GM19035 (cell line): ENCODE results near the gene TMCC1.
"Not testable (repeated sequence)": the region's sequence is repeated elsewhere in the genome, so short reads cannot be mapped to it uniquely, and the experiment has no call there.

Experiments used
- ATAC-seq: cut with Tn5 transposase; IDR thresholded peaks from one replicate; pipeline ENCODE4 v1.9.1; 2021; ENCODE audit not compliant: unreplicated experiment

TMCC1 gene

GRCh38 chr3:129777806-129778205, 115.7 kb downstream of the TMCC1 start:
- ATAC-seq: no peak

- no peak for ATAC-seq
Observed at GRCh38 chr3:129775870-129776269, 117.6 kb downstream of the TMCC1 start.

GRCh38 chr3:129773691-129774663, 119.5 kb downstream of the TMCC1 start:
- ATAC-seq: no peak

DNA sequence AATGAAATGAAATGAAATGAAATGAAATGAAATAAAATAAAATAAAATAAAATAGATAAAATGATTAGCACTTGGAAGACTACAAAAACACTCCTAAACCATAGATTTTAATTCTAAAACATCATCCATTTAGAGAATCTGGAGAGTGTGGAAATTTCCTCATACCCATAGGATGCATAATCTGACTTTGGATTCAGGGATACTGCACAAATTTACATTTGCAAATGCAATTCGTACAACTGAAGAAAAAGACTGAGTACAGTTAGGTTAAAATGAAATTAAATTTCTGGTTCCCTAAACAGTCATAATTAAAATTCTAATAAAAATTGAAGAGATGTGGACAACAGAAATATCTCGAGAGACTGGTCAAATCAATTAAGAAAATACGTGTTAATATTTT, 122.9 kb downstream of the TMCC1 start:
- ATAC-seq: no peak

DNA sequence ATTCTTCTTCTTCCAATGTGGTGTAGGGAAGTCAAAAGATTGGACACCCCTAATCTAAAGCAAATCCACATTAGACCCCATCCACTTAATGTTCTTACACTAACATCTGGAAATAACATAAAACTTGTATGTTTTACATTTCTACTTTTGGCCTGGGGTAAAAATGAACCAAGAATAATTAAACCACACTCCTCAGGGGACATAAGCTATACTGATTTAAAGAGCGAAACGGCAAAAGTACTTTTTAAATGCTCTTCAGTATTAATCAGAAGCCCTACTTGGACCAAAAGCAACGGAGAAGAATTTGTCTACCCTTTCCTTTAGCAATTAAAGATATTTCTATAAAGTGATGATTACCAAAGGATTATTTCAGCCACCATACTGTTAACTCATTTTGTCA, 123.9 kb downstream of the TMCC1 start:
- no peak for ATAC-seq

GRCh38 chr3:129768728-129769127, 124.8 kb downstream of the TMCC1 start:
- no peak for ATAC-seq

- ATAC-seq: no peak
Observed at GRCh38 chr3:129766135-129766534, 127.4 kb downstream of the TMCC1 start.

GRCh38 chr3:129764090-129764489, 129.4 kb downstream of the TMCC1 start:
- no peak for ATAC-seq

DNA sequence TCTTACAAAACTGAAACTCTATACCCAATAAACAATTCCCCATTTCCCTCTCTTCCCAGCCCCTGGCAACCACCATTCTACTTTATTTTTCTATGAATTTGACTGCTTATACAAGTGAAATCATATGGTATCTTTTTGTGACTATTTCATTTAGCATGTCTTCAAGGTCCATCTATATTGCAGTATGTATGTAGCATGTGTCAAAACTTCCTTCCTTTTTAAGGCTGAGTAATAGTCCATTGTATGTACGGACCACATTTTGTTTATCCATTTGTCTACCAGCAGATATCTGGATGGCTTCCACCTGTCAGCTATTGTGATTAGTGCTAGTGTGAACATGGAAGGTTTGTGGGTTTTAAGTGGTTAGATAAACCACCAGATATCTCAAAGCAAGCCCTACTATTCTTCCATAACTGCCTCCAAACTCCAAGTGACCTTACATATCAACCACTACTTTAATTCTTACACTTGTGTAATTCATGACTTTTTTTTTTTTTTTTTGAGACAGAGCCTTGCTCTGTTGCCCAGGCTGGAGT, 134.7 kb downstream of the TMCC1 start:
- ATAC-seq: no peak

DNA sequence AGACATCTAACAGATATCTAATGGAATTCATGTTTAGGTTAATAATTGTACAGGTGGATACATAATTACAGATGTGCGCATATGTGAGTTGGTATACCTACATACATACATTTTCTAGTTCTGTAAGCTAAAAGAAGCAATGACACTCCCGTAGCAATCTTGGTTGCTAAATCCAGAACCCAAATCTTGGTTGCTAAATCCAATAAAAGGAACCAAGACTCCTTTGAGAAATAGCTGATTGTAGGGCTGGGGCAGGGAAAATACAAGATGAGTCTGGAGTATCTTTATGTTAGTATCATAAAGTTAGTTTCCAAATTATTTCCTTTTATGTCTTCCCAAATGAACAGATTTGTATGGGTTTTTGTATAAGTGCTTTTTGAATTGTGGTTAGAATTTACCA, 135.2 kb downstream of the TMCC1 start:
- no peak for ATAC-seq

DNA sequence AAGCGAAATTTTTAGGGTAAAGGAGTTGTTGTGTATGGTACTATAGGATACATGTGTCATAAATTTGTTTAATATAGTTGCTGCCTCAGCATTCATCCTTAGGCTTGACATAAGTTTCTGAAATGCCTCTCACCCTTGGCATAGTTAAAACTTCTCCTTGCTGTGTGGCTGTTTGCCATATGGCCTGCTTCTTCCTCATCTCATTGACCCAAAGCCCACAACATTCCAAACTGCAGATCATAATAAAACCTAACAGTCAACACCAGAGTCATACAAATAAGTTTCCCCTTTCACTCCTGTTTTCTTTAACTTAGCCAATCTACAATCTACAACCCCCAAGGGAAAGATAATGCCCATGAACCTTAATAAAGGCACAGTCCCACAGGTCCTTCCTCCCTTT, 136.6 kb downstream of the TMCC1 start:
- ATAC-seq: no peak

DNA sequence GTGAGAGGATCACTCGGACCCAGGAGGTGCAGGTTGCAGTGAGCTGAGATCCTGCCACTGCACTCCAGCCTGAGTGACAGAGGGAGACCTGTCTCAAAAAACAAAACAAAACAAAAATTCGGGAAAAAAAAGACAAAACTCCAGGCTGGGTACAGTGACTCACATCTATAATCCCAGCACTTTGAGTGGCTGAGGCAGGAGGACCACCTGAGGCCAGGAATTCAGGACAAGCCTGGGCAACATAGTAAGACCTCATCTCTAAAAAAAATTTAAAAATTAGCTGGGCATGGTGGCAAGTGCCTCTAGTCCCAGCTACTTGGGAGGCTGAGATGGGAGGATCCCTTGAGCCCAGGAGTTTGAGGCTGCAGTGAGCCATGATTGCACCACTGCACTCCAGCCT, 142.4 kb downstream of the TMCC1 start:
- not testable (repeated sequence) for ATAC-seq

- ATAC-seq: no peak
Observed at GRCh38 chr3:129749692-129750091, 143.8 kb downstream of the TMCC1 start.

DNA sequence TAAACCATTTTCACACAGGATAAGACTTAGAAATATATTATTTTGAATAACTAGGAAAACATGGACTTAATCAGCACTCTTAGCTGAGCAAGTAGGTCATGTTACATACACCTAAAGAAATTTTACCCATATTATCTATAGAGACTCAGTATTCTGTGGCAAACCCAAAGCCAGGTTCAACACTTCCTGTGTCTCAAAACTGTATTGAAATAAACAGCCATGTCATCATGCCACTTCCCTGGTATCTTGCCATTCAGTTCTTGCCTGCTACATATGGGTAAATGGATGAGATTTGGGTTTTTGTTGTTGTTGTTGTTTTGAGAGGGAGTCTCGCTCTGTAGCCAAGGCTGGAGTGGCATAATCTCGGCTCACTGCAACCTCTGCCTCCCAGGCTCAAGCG, 145.5 kb downstream of the TMCC1 start:
- no peak for ATAC-seq

- ATAC-seq: no peak
Observed at GRCh38 chr3:129747136-129747535, 146.4 kb downstream of the TMCC1 start.

DNA sequence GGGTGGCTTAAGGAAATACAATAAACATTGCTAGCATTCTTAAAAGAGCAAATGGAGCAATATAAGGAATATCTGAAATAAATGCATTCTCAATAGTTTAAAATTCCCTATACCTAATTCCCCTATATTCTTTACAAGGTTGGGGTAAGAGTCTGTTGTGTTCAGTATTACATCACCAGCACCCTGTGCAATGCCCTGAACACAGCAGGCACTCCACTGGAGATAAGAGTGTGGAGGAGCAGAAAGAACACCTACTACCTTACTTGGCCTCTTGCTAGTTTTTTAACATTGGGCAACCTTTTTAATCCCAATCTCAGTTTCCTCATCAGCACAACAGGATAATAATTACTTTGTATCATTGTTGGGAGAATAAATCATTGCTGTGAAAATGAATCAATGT, 146.9 kb downstream of the TMCC1 start:
- ATAC-seq: no peak

DNA sequence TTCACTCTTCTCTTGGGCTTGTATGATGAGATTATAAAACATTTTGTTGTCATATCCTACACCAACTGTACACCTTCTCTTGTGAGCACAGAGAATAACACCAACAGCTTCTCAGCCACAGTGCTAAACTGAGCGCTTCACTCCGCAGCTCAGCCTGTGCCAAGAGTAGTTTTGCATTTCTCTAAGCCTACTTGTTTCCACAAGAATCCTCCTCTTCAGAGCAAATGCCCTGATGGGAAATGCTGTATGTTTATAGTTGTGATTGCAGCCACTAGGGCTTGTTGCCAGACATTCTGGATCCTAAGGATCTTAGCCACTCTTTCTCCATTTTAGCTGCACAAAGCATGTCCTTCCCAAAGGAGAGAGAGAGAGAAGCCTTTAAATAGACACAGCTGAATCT, 148.3 kb downstream of the TMCC1 start:
- no peak for ATAC-seq

GRCh38 chr3:129741794-129742193, 151.7 kb downstream of the TMCC1 start:
- ATAC-seq: no peak

GRCh38 chr3:129740090-129740489, 153.4 kb downstream of the TMCC1 start:
- no peak for ATAC-seq

- no peak for ATAC-seq
Observed at GRCh38 chr3:129739634-129740033, 153.9 kb downstream of the TMCC1 start.

GRCh38 chr3:129738172-129738571, 155.3 kb downstream of the TMCC1 start:
- no peak for ATAC-seq

- ATAC-seq: no peak
Observed at GRCh38 chr3:129736070-129736469, 157.4 kb downstream of the TMCC1 start.

GRCh38 chr3:129735638-129736037, 157.9 kb downstream of the TMCC1 start:
- no peak for ATAC-seq
